GM18951 (cell line): ENCODE measurements around the gene PTCH2.
"Not testable (repeated sequence)": the region's sequence is repeated elsewhere in the genome, so short reads cannot be mapped to it uniquely, and the experiment has no call there.

Experiments
- POLR2A ChIP-seq: IDR thresholded peaks from 4 replicates; pipeline ENCODE4 v1.6.1; 2011; ENCODE audit warnings: mild to moderate bottlenecking; ENCODE audit not compliant: insufficient read length, insufficient read depth; ENCODE audit errors: extremely low read depth
- in situ Hi-C: fragments of 300-500 bp; cut with MboI; formaldehyde crosslinking; loops from one replicate; pipeline ENCODE4 v1.12.0; 2022; ENCODE audit warnings: low sequenced_read_pairs, mixed read lengths, inconsistent platforms; ENCODE audit not compliant: unreplicated experiment

Gene PTCH2

GRCh38 chr1:44855742-44856141 lies 12.7 kb upstream of the PTCH2 start:
- in situ Hi-C loops, result loop anchor here (25.0 kb wide), 1 partner anchor 432 kb away; no protein-coding TSS in a partner anchor
- TF ChIP-seq POLR2A, result no peak

- in situ Hi-C loops, result loop anchor here (25.0 kb wide), 1 partner anchor 432 kb away; no protein-coding TSS in a partner anchor
- no peak for TF ChIP-seq POLR2A
Measured at GRCh38 chr1:44854970-44855369, 11.9 kb upstream of the PTCH2 start.

DNA sequence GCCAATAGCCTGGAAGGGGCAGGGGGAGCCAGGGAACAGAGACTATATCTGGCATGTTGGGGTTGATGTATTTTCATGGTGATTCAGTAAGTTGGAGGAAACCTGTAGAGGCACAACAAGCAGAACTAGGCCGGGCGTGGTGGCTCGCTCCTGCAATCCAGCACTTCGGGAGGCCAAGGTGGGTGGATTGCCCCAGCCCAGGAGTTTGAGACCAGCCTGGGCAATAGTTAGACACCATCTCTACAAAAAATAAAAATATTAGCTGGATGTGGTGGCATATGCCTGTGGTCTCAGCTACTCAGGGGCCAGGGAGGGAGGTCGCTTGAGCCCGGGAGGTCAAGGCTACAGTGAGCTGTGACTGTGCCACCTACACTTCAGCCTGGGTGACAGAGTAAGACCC lies 10.1 kb upstream of the PTCH2 start:
- no peak for TF ChIP-seq POLR2A
- in situ Hi-C loops, result loop anchor here (25.0 kb wide), 1 partner anchor 434 kb away; no protein-coding TSS in a partner anchor

DNA sequence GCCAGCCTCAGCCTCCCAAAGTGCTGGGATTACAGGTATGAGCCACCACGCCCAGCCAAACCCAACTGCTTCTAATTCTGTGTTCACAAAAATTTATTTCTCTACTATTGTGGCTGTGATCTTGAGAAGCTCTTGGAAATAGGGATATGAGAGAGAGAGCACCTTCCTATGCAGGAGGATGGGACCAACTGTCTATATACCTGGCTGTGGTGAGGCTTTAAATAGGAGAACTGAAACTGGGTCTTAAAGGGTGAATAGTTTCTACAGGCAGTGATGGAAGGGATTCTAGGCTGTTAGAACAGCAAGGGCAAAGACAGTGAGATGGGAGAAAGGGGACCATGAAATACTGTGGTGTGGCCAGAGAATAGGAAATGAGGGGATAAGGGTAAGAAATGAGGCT lies 8.3 kb upstream of the PTCH2 start:
- in situ Hi-C loops, result loop anchor here (25.0 kb wide), 1 partner anchor 436 kb away; no protein-coding TSS in a partner anchor
- no peak for TF ChIP-seq POLR2A

- in situ Hi-C loops, result loop anchor here (25.0 kb wide), 1 partner anchor 438 kb away; no protein-coding TSS in a partner anchor
- no peak for TF ChIP-seq POLR2A
Measured at GRCh38 chr1:44849575-44850132, 6.6 kb upstream of the PTCH2 start.

DNA sequence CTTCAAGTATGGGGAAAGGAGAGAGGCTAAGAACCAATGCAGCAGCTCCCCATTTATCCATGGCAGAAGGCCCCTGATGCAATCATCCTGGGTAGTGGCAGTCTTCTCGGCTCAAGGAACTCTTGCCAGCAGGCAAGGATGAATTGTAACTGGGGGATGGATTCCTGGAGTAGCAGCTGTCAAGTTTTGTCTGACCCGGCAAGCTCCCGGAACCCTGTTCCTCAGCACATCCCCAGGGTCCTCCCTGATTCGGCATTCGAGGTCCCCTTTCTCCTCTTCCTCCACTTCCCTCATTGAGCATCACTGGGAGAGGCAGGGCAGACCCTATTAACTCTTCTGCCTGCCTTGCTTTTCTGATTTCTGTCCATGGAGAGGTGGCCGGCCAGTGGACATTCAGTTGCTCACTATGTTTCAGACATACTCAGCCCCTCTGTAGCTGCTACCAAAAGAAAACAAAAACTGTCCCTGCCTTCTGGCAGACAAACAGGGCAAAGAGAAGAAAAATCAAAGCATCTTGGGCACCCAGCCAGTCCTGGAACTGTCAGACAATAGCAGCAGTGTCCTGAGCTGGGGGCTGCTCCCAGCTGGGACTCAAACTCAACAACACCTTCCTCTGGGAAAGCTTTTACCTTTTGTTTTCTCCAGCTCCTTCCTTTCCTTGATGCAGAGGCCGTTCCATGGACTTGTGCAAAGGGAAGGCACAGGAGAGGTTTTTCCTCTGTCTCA lies 5.6 kb upstream of the PTCH2 start:
- in situ Hi-C loops, result no loop called here
- no peak for TF ChIP-seq POLR2A

DNA sequence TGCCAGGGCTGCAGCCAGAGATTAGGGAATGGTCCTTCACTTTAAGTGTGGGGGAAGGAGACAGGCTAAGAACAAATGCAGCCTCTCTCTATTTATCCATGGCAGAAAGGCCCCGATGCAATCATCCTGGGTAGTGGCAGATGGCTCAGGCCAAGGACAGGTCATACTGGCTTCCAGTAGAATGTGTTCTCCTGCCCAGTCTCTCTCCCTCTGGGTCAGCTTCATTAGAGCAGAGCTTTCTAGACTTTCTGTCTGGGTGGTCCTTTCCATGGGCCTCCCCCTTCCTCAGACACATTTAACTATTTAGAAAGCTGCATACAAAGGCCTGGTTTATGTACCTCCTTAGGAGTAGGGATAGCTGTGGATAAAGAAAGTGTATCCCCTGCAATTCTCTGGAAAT lies 4.8 kb upstream of the PTCH2 start:
- in situ Hi-C loops, result no loop called here
- no peak for TF ChIP-seq POLR2A

DNA sequence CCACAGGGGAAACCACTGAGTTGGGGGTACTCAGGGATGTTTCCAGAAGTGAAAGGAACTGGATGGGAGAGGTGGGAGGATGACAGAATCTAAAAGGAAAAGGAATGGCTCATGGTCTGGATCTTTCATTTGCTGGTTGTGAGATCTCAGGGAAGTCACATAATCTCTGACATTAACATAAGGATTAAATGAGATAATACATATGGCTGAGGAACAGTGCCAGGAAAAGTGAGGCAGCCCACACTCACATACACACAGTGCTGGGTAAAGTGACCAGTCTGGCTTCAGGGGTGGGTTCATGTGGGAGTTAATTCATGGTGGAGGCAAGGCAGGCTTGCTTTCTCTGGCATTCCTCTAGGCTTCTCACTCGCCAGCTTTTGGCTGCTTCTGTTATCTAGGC lies 3.9 kb upstream of the PTCH2 start:
- in situ Hi-C loops, result no loop called here
- no peak for TF ChIP-seq POLR2A

- in situ Hi-C loops, result no loop called here
- TF ChIP-seq POLR2A, result no peak
Measured at GRCh38 chr1:44842486-44842861, 579 bp downstream of the PTCH2 start.

DNA sequence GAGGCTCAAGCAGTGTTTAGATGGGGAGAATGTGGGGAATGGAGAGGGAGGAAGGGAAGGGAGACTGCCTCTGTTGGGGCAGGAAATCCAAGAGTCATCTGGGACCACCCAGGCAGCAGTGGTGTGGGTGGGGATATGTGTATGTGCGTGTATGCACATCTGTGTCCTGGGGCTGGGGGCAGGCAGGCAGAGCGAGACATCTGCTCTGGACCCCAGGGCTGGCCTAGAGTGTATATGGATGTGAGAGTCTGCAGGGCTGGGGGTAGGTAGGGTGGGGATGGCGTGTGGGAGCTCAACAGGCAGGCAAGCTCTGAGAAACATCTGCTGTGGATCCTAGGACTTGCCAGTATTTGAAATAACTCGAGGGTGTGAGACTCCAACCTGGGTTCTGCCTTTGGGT lies 3.5 kb downstream of the PTCH2 start:
- TF ChIP-seq POLR2A, result no peak
- in situ Hi-C loops, result no loop called here

DNA sequence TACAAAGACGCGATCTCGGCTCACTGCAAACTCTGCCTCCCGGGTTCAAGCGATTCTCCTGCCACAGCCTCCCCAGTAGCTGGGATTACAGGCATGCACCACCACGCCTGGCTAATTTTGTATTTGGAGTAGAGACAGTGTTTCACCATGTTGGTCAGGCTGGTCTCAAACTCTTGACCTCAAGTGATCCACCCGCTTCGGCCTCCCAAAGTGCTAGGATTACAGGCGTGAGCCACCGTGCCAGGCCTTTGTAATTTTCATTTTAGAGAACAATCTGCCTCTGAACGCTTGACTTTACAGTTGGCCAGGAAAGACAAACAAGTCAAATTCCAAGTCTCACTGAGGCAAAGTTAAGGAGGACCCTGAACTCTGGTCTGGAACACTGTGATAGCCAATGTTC lies 4.8 kb downstream of the PTCH2 start:
- in situ Hi-C loops, result not testable (repeated sequence)

DNA sequence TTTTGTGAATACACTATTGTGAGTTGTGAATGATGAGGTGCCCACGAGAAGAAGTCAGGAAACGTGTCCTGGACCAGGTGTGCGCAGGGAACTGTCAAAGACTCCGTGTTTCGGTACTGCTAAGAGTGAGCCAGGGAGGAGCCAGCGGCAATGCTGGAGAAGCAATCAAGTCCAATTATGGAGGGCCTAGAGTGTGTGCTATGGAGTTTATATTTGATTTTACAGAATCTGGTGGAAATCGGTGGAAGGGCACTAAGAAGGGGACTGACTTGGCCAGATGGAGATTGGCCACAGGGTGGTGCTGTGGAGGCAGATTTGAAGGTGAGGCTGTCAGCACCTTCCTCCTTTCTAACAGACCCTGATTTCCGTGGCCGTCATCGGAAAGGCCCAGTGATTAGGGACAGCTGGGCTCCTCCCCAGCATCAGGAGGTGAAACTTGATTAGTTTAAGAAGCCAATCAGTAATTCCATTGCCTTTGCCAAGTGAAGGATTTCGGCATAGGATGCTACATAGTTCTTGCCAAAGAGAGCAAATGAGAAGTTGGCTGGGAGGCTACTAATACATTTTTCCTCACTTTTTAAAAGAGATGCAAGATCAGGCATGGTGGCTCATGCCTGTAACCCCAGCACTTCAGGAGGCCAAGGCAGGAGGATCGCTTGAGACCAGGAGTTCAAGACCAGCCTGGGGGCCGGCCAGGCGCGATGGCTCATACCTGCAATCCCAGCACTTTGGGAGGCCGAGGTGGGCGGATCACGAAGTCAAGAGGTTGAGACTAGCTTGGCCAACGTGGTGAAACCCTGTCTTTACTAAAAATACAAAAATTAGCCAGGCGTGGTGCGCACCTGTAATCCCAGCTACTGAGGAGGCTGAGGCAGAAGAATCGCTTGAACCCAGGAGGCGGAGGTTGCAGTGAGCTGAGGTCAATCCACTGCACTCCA lies 7.0 kb downstream of the PTCH2 start:
- in situ Hi-C loops, result no loop called here
- no peak for TF ChIP-seq POLR2A

- TF ChIP-seq POLR2A, result no peak
- in situ Hi-C loops, result no loop called here
Measured at GRCh38 chr1:44834328-44834727, 8.7 kb downstream of the PTCH2 start.
